Hepatocyte (in vitro differentiated cells): ENCODE data around the gene C11orf98. TPM values are rescaled to one million over a fixed set of nuclear protein-coding genes. Genes with fewer than 3 reads are reported as not detected.

ENCODE experiments used
- DNase-seq: peaks from one replicate; pipeline ENCODE4 v3.0.0-alpha.2; 2016; ENCODE audit warnings: low spot score
- H2AFZ ChIP-seq: fragments of 200-600 bp; sonication (generic); 2 replicates; pipeline ENCODE4 v1.6.0; 2016; ENCODE audit warnings: antibody characterized with exemption, mild to moderate bottlenecking
- H3K27ac ChIP-seq: fragments of 200-600 bp; sonication (generic); 2 replicates; pipeline ENCODE4 v1.5.1; 2016; ENCODE audit warnings: mild to moderate bottlenecking
- H3K27me3 ChIP-seq: fragments of 200-600 bp; sonication (generic); 2 replicates; pipeline ENCODE4 v1.6.1; 2016
- H3K36me3 ChIP-seq: fragments of 200-600 bp; sonication (generic); replicated peaks from 2 replicates; pipeline ENCODE4 v1.5.1; 2016; ENCODE audit warnings: low read depth; ENCODE audit not compliant: insufficient read depth
- H3K4me1 ChIP-seq: fragments of 200-600 bp; sonication (generic); 2 replicates; pipeline ENCODE4 v1.5.1; 2016; ENCODE audit warnings: mild to moderate bottlenecking, moderate library complexity; ENCODE audit not compliant: insufficient read depth
- H3K4me2 ChIP-seq: fragments of 200-600 bp; sonication (generic); 2 replicates; pipeline ENCODE4 v1.6.0; 2016
- H3K4me3 ChIP-seq: fragments of 200-600 bp; sonication (generic); 2 replicates; pipeline ENCODE4 v1.5.1; 2016; ENCODE audit warnings: mild to moderate bottlenecking
- H3K79me2 ChIP-seq: fragments of 200-600 bp; sonication (generic); 2 replicates; pipeline ENCODE4 v1.6.0; 2017; ENCODE audit warnings: mild to moderate bottlenecking
- H3K9me2 ChIP-seq: fragments of 200-600 bp; sonication (generic); replicated peaks from 2 replicates; pipeline ENCODE4 v1.6.0; 2017; ENCODE audit warnings: mild to moderate bottlenecking; ENCODE audit not compliant: insufficient read depth
- H3K9me3 ChIP-seq: fragments of 200-600 bp; sonication (generic); 2 replicates; pipeline ENCODE4 v1.5.1; 2016; ENCODE audit warnings: low read depth, mild to moderate bottlenecking
- H4K20me1 ChIP-seq: fragments of 200-600 bp; sonication (generic); 2 replicates; pipeline ENCODE4 v1.6.0; 2016; ENCODE audit warnings: mild to moderate bottlenecking; ENCODE audit not compliant: insufficient read depth, poor library complexity, severe bottlenecking
- EZH2 ChIP-seq: fragments of 200-600 bp; sonication (generic); IDR thresholded peaks from 2 replicates; pipeline ENCODE4 v1.6.1; 2016; ENCODE audit warnings: antibody characterized with exemption, mild to moderate bottlenecking, borderline replicate concordance
- EZH2phosphoT487 ChIP-seq: fragments of 200-600 bp; sonication (generic); IDR thresholded peaks from one replicate; pipeline ENCODE4 v1.6.1; 2018; ENCODE audit warnings: antibody characterized with exemption, mild to moderate bottlenecking, low read depth, moderate library complexity; ENCODE audit not compliant: unreplicated experiment, severe bottlenecking
- WGBS: methylation state at CpG from one replicate; pipeline ENCODE4 v1.1.6; 2016; ENCODE audit warnings: low lambda C conversion rate; ENCODE audit errors: missing lambda C conversion rate; 5-methylcytosine and 5-hydroxymethylcytosine counted together
- polyA plus RNA-seq: library from polyadenylated mRNA; unstranded; fragments of >200 nt; fragmentation: Nextera tagmentation; extraction: Ambion mirVana; gene quantifications from 2 replicates; pipeline ENCODE4 v1.2.1, GENCODE V29; 2016
- small RNA-seq: library from RNA; depleted of rRNA; stranded (forward); fragments of <200 nt; gene quantifications from one replicate; pipeline ENCODE3, GENCODE V24; 2014
- total RNA-seq: library from RNA; depleted of rRNA; stranded (reverse); fragments of >200 nt; gene quantifications from 2 replicates; pipeline ENCODE4 v1.2.3, GENCODE V29; 2014
- TF ChIP-seq, protein P1 (sequence below): fragments of 200-600 bp; sonication (generic); IDR thresholded peaks from 2 replicates; pipeline ENCODE4 v1.5.1; 2016; ENCODE audit warnings: antibody characterized with exemption, mild to moderate bottlenecking; ENCODE audit not compliant: poor library complexity

Gene C11orf98
- total and polyA plus RNA-seq, 2 experiments from 2014 or later, result 80.4 to 116 TPM

DNA sequence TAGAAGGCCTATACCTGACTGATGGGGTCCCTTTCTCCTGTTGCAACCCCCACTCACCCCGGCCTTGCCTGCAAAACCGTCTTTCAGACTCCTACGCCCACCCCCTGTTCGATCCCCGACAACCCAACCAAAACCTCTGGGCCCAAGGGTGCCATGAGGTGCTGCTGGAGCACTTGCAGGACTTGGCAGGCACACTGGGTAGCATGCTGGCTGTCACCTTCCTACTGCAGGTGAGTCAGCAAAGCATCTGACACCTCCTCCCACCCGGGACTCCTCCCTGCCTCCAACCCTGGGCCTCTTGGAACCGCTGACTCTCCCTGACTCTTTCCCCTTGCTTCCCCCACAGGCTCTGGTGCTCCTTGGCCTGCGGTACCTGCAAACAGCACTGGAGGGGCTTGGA, 50.7 kb downstream of the C11orf98 start:
- Histone ChIP-seq H3K4me2 (no peak overlapping the region), H3K27me3 (no peaks in the 10 kb centered on the region), H4K20me1 (no peaks in the 10 kb centered on the region), H3K36me3 (no peaks in the 10 kb centered on the region), H3K4me1 (peaks cover 15% of the 10 kb centered on the region), H3K4me3 (no peak overlapping the region), H2AFZ (no peak overlapping the region), H3K9me2 (no peaks in the 10 kb centered on the region), H3K27ac (peak overlapping the region; percentile 97), H3K9me3 (no peaks in the 10 kb centered on the region), H3K79me2 (peaks cover 21% of the 10 kb centered on the region)
- TF ChIP-seq EZH2 (no peak), EZH2phosphoT487 (no peak)
- TF ChIP-seq, protein P1, sequence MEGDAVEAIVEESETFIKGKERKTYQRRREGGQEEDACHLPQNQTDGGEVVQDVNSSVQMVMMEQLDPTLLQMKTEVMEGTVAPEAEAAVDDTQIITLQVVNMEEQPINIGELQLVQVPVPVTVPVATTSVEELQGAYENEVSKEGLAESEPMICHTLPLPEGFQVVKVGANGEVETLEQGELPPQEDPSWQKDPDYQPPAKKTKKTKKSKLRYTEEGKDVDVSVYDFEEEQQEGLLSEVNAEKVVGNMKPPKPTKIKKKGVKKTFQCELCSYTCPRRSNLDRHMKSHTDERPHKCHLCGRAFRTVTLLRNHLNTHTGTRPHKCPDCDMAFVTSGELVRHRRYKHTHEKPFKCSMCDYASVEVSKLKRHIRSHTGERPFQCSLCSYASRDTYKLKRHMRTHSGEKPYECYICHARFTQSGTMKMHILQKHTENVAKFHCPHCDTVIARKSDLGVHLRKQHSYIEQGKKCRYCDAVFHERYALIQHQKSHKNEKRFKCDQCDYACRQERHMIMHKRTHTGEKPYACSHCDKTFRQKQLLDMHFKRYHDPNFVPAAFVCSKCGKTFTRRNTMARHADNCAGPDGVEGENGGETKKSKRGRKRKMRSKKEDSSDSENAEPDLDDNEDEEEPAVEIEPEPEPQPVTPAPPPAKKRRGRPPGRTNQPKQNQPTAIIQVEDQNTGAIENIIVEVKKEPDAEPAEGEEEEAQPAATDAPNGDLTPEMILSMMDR, result no peak
- 72% methylated on average over 8 of the region's 8 CpGs for WGBS
- DNase-seq, result peak; percentile 77

DNA sequence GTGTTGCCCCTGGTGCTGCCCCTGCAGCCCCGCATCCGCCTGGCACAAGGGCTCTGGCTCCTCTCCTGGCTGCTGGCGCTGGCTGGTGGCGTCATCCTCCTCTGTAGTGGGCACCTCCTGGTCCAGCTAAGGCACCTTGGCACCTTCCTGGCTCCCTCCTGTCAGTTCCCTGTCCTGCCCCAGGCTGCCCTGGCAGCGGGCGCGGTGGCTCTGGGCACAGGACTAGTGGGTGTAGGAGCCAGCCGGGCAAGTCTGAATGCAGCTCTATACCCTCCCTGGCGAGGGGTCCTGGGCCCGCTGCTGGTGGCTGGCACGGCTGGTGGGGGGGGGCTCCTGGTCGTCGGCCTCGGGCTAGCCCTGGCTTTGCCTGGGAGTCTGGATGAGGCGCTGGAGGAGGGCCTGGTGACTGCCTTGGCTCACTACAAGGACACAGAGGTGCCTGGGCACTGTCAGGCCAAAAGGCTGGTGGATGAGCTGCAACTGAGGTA, 51.7 kb downstream of the C11orf98 start:
- Histone ChIP-seq H3K9me3 (no peaks in the 10 kb centered on the region), H3K4me1 (peaks cover 15% of the 10 kb centered on the region), H3K36me3 (no peaks in the 10 kb centered on the region), H3K4me3 (no peak overlapping the region), H3K27me3 (no peaks in the 10 kb centered on the region), H4K20me1 (no peaks in the 10 kb centered on the region), H3K4me2 (peak overlapping the region; percentile 98), H3K9me2 (no peaks in the 10 kb centered on the region), H3K79me2 (peaks cover 14% of the 10 kb centered on the region), H3K27ac (peak overlapping the region; percentile 97), H2AFZ (no peak overlapping the region)
- WGBS, result 86% methylated on average over 15 of the region's 15 CpGs
- DNase-seq, result no peak
- TF ChIP-seq, protein P1, result no peak
- TF ChIP-seq EZH2, result no peak
- TF ChIP-seq EZH2phosphoT487, result no peak

Small RNA genes lying within 50 kb of the gene (small RNA-seq; reads per million reads assigned to genes)
- not detected for gene SNORA57

Other genes with a start within 250 kb of the C11orf98 start
- not detected in 2 replicates for gene SCGB1A1, start 246.2 kb downstream of the C11orf98 start, total RNA-seq
- gene SCGB1A1, start 246.2 kb downstream of the C11orf98 start, polyA plus RNA-seq, result not detected in 2 replicates
- gene AHNAK, start 118.4 kb downstream of the C11orf98 start, total RNA-seq, result 218 and 237 TPM in 2 replicates
- 38.0 and 47.6 TPM in 2 replicates for gene AHNAK, start 118.4 kb downstream of the C11orf98 start, polyA plus RNA-seq
- 1,612 and 1,634 TPM in 2 replicates for gene EEF1G, start 91.3 kb downstream of the C11orf98 start, total RNA-seq
- 501 and 526 TPM in 2 replicates for gene EEF1G, start 91.3 kb downstream of the C11orf98 start, polyA plus RNA-seq
- 6.7 and 11.7 TPM in 2 replicates for gene TUT1, start 73.7 kb downstream of the C11orf98 start, total RNA-seq
- 14.2 and 16.5 TPM in 2 replicates for gene TUT1, start 73.7 kb downstream of the C11orf98 start, polyA plus RNA-seq
- 46.8 and 53.1 TPM in 2 replicates for gene MTA2, start 63.3 kb downstream of the C11orf98 start, total RNA-seq
- gene MTA2, start 63.3 kb downstream of the C11orf98 start, polyA plus RNA-seq, result 17.1 and 25.6 TPM in 2 replicates
- 18.3 and 21.6 TPM in 2 replicates for gene EML3, start 52.4 kb downstream of the C11orf98 start, total RNA-seq
- gene EML3, start 52.4 kb downstream of the C11orf98 start, polyA plus RNA-seq, result 22.6 and 51.0 TPM in 2 replicates
- 1.5 and 1.9 TPM in 2 replicates for gene ROM1, start 52.0 kb downstream of the C11orf98 start, total RNA-seq
- 2.1 and 3.2 TPM in 2 replicates for gene ROM1, start 52.0 kb downstream of the C11orf98 start, polyA plus RNA-seq
- 32.3 and 34.4 TPM in 2 replicates for gene B3GAT3, start 43.2 kb downstream of the C11orf98 start, total RNA-seq
- gene B3GAT3, start 43.2 kb downstream of the C11orf98 start, polyA plus RNA-seq, result 59.6 and 61.4 TPM in 2 replicates
- 251 and 254 TPM in 2 replicates for gene GANAB, start 18.6 kb downstream of the C11orf98 start, total RNA-seq
- gene GANAB, start 18.6 kb downstream of the C11orf98 start, polyA plus RNA-seq, result 212 and 232 TPM in 2 replicates
- 12.6 and 18.7 TPM in 2 replicates for gene INTS5, start 11.9 kb downstream of the C11orf98 start, total RNA-seq
- 19.1 and 21.1 TPM in 2 replicates for gene INTS5, start 11.9 kb downstream of the C11orf98 start, polyA plus RNA-seq
- gene CSKMT, start 102 bp upstream of the C11orf98 start, total RNA-seq, result 10.0 and 22.5 TPM in 2 replicates
- gene CSKMT, start 102 bp upstream of the C11orf98 start, polyA plus RNA-seq, result 5.7 and 7.1 TPM in 2 replicates
- gene UQCC3, start 6.5 kb upstream of the C11orf98 start, total RNA-seq, result 8.9 and 11.1 TPM in 2 replicates
- 17.0 and 19.0 TPM in 2 replicates for gene UQCC3, start 6.5 kb upstream of the C11orf98 start, polyA plus RNA-seq
- gene LBHD1, start 7.1 kb upstream of the C11orf98 start, total RNA-seq, result 5.4 and 11.2 TPM in 2 replicates
- 6.5 and 6.7 TPM in 2 replicates for gene LBHD1, start 7.1 kb upstream of the C11orf98 start, polyA plus RNA-seq
- 73.0 and 74.1 TPM in 2 replicates for gene UBXN1, start 13.9 kb upstream of the C11orf98 start, total RNA-seq
- 73.2 and 73.8 TPM in 2 replicates for gene UBXN1, start 13.9 kb upstream of the C11orf98 start, polyA plus RNA-seq
- 0.40 and 1.1 TPM in 2 replicates for gene LRRN4CL, start 24.3 kb upstream of the C11orf98 start, total RNA-seq
- 0.15 and 0.41 TPM in 2 replicates for gene LRRN4CL, start 24.3 kb upstream of the C11orf98 start, polyA plus RNA-seq
- gene BSCL2, start 42.2 kb upstream of the C11orf98 start, total RNA-seq, result 39.3 and 49.2 TPM in 2 replicates
- gene BSCL2, start 42.2 kb upstream of the C11orf98 start, polyA plus RNA-seq, result 78.7 and 81.0 TPM in 2 replicates
- 0.23 and 0.24 TPM in 2 replicates for gene GNG3, start 42.5 kb upstream of the C11orf98 start, total RNA-seq
- gene GNG3, start 42.5 kb upstream of the C11orf98 start, polyA plus RNA-seq, result 0.41 and 1.2 TPM in 2 replicates
- gene HNRNPUL2, start 62.2 kb upstream of the C11orf98 start, total RNA-seq, result 14.0 and 15.4 TPM in 2 replicates
- gene HNRNPUL2, start 62.2 kb upstream of the C11orf98 start, polyA plus RNA-seq, result 2.3 and 3.7 TPM in 2 replicates
- gene TTC9C, start 63.3 kb upstream of the C11orf98 start, total RNA-seq, result 26.3 and 35.0 TPM in 2 replicates
- gene TTC9C, start 63.3 kb upstream of the C11orf98 start, polyA plus RNA-seq, result 35.4 and 39.9 TPM in 2 replicates
- 7.0 and 11.0 TPM in 2 replicates for gene ZBTB3, start 89.0 kb upstream of the C11orf98 start, total RNA-seq
- gene ZBTB3, start 89.0 kb upstream of the C11orf98 start, polyA plus RNA-seq, result 4.0 and 4.3 TPM in 2 replicates
- gene POLR2G, start 96.4 kb upstream of the C11orf98 start, total RNA-seq, result 96.5 and 110 TPM in 2 replicates
- gene POLR2G, start 96.4 kb upstream of the C11orf98 start, polyA plus RNA-seq, result 171 and 195 TPM in 2 replicates
- gene TAF6L, start 106.2 kb upstream of the C11orf98 start, total RNA-seq, result 20.5 and 23.2 TPM in 2 replicates
- 35.9 and 36.0 TPM in 2 replicates for gene TAF6L, start 106.2 kb upstream of the C11orf98 start, polyA plus RNA-seq
- 78.0 and 99.1 TPM in 2 replicates for gene TMEM179B, start 122.2 kb upstream of the C11orf98 start, total RNA-seq
- 163 and 172 TPM in 2 replicates for gene TMEM179B, start 122.2 kb upstream of the C11orf98 start, polyA plus RNA-seq
- 28.4 and 31.9 TPM in 2 replicates for gene TMEM223, start 126.8 kb upstream of the C11orf98 start, total RNA-seq
- 30.3 and 36.1 TPM in 2 replicates for gene TMEM223, start 126.8 kb upstream of the C11orf98 start, polyA plus RNA-seq
- gene NXF1, start 140.2 kb upstream of the C11orf98 start, total RNA-seq, result 37.2 and 37.6 TPM in 2 replicates
- 71.9 and 91.4 TPM in 2 replicates for gene NXF1, start 140.2 kb upstream of the C11orf98 start, polyA plus RNA-seq
- 35.4 and 37.3 TPM in 2 replicates for gene STX5, start 166.8 kb upstream of the C11orf98 start, total RNA-seq
- gene STX5, start 166.8 kb upstream of the C11orf98 start, polyA plus RNA-seq, result 49.7 and 50.4 TPM in 2 replicates
- not detected in 2 replicates for gene TEX54, start 167.6 kb upstream of the C11orf98 start, total RNA-seq
- gene TEX54, start 167.6 kb upstream of the C11orf98 start, polyA plus RNA-seq, result 1.8 and 3.5 TPM in 2 replicates
- 28.0 and 30.9 TPM in 2 replicates for gene WDR74, start 174.4 kb upstream of the C11orf98 start, total RNA-seq
- 28.9 and 34.1 TPM in 2 replicates for gene WDR74, start 174.4 kb upstream of the C11orf98 start, polyA plus RNA-seq
- 335 and 573 TPM in 2 replicates for gene SLC3A2, start 215.7 kb upstream of the C11orf98 start, total RNA-seq
- gene SLC3A2, start 215.7 kb upstream of the C11orf98 start, polyA plus RNA-seq, result 456 and 476 TPM in 2 replicates